Measurements from ENCODE around the gene SPATA21.
"Not testable (repeated sequence)": the region's sequence is repeated elsewhere in the genome, so short reads cannot be mapped to it uniquely, and the experiment has no call there.

SPATA21 gene

GRCh38 chr1:16459352-16459925, 22.2 kb upstream of the SPATA21 start:
- H3K36me3 Mint-ChIP-seq (ENCODE audit: low read depth) = peaks cover 61% of the 10 kb centered on the region
- no peak overlapping the region for H3K27ac Mint-ChIP-seq
- no peaks in the 10 kb centered on the region for H3K4me1 Mint-ChIP-seq
- H3K27me3 Mint-ChIP-seq (ENCODE audit: low read depth) = no peaks in the 10 kb centered on the region
- H3K4me3 Mint-ChIP-seq = no peak overlapping the region
- no peaks in the 10 kb centered on the region for H3K9me3 Mint-ChIP-seq
- TF ChIP-seq, protein P1, sequence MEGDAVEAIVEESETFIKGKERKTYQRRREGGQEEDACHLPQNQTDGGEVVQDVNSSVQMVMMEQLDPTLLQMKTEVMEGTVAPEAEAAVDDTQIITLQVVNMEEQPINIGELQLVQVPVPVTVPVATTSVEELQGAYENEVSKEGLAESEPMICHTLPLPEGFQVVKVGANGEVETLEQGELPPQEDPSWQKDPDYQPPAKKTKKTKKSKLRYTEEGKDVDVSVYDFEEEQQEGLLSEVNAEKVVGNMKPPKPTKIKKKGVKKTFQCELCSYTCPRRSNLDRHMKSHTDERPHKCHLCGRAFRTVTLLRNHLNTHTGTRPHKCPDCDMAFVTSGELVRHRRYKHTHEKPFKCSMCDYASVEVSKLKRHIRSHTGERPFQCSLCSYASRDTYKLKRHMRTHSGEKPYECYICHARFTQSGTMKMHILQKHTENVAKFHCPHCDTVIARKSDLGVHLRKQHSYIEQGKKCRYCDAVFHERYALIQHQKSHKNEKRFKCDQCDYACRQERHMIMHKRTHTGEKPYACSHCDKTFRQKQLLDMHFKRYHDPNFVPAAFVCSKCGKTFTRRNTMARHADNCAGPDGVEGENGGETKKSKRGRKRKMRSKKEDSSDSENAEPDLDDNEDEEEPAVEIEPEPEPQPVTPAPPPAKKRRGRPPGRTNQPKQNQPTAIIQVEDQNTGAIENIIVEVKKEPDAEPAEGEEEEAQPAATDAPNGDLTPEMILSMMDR (IDR thresholded peaks at IDR 0.05; ENCODE audit: unreplicated experiment in 3 of 3) = no peak

DNA sequence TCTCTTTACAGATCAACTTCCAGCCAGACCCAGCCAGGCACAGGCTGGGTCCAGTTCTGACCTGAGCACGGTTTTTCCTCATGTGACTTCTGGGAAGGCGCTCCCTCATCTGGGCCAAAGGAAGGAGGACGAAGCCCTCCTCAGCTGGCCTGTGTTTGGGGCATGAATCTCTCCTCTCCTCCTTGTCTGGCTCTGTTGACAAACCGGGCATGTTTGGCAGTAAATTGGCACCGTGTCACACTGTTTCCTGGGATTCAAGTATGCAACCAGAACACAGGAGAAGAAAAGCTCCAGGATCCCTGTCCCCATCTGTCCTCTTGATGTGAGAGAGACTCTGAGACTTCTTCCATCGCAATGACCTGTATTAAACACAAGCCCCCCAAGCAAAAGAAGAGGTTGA, 21.6 kb upstream of the SPATA21 start:
- TF ChIP-seq, protein P1 (IDR thresholded peaks at IDR 0.05; ENCODE audit: unreplicated experiment in 3 of 3) = no peak
- H3K4me1 Mint-ChIP-seq = no peaks in the 10 kb centered on the region
- no peaks in the 10 kb centered on the region for H3K27me3 Mint-ChIP-seq (ENCODE audit: low read depth)
- peaks cover 60% of the 10 kb centered on the region for H3K36me3 Mint-ChIP-seq (ENCODE audit: low read depth)
- no peak overlapping the region for H3K27ac Mint-ChIP-seq
- H3K4me3 Mint-ChIP-seq = no peak overlapping the region
- H3K9me3 Mint-ChIP-seq = no peaks in the 10 kb centered on the region

- H3K4me1 Mint-ChIP-seq; H3K9me3 Mint-ChIP-seq; H3K27ac Mint-ChIP-seq; H3K4me3 Mint-ChIP-seq; H3K27me3 Mint-ChIP-seq (ENCODE audit: low read depth): not testable (repeated sequence)
- peaks cover 59% of the 10 kb centered on the region for H3K36me3 Mint-ChIP-seq (ENCODE audit: low read depth)
These were observed 18.9 kb upstream of the SPATA21 start for GRCh38 chr1:16456151-16456550.

GRCh38 chr1:16454909-16455308, 17.7 kb upstream of the SPATA21 start:
- not testable (repeated sequence) for H3K9me3 Mint-ChIP-seq; H3K4me1 Mint-ChIP-seq; H3K27ac Mint-ChIP-seq; H3K27me3 Mint-ChIP-seq (ENCODE audit: low read depth); H3K4me3 Mint-ChIP-seq
- H3K36me3 Mint-ChIP-seq (ENCODE audit: low read depth) = peaks cover 58% of the 10 kb centered on the region

DNA sequence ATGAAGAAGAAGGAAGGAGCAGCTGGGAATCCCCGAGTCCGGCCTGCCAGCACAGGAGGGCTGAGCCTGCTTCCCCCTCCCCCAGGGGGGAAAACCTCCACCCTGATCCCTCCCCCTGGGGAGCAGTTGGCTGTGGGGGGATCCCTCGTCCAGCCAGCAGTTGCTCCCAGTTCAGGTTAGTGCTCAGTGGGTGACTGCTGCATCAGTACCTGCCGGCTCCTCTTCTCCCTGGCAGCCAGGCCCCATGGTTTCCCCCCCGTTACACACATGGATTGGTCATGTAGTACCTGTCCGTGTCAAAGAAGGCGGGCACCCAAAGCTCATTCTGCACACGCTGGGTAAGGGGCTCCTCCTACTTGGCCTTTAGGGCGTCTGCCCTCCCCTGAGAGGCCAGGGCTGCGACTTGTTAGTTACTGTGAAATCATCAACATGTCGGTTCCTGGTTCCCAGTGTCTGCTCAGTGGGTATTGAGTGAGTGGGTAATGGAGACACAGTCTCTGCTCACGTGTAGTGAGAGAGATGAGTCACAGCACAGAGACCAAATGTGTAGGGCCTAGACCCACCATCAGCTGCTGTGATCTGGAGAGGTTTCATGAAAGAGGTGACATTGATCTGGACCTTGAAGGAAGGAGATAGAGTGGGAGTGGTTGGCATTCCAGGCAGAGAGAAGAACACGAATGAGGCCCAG, 14.8 kb upstream of the SPATA21 start:
- TF ChIP-seq, protein P1 (IDR thresholded peaks at IDR 0.05; ENCODE audit: unreplicated experiment in 3 of 3) = no peak
- H3K27me3 Mint-ChIP-seq (ENCODE audit: low read depth) = no peaks in the 10 kb centered on the region
- no peak overlapping the region for H3K4me3 Mint-ChIP-seq
- peaks cover 73% of the 10 kb centered on the region for H3K36me3 Mint-ChIP-seq (ENCODE audit: low read depth)
- no peaks in the 10 kb centered on the region for H3K4me1 Mint-ChIP-seq
- H3K27ac Mint-ChIP-seq = no peak overlapping the region
- no peaks in the 10 kb centered on the region for H3K9me3 Mint-ChIP-seq

DNA sequence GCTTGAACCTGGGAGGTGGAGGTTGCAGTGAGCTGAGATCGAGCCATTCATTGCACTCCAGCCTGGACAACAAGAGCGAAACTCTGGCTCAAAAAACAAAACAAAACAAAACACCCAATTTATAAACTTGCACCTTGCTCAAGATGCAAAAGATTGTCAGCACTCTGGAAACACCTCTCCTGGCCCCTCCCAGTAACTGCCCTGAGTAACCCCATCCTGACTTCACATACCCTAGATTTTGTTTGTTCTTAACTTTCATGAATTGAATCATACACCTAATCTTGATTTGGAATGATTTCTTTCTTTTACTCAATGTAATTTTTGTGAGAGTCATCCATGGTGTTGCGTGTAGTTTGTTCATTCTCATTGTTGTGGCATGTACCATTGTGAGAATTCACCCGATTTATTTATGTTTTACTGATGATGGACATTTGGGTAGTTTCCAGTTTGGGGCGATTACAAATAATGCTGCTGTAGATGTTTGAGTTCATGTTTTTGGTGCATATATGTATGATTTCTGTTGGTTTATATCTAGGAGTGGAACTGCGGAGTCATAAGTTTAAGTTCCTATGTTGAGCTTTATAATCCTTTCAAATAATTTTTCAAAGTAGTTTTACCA, 13.7 kb upstream of the SPATA21 start:
- Mint-ChIP-seq H3K36me3 (ENCODE audit: low read depth) (peaks cover 66% of the 10 kb centered on the region), H3K4me3 (no peak overlapping the region), H3K9me3 (no peaks in the 10 kb centered on the region), H3K4me1 (no peaks in the 10 kb centered on the region), H3K27me3 (ENCODE audit: low read depth) (no peaks in the 10 kb centered on the region), H3K27ac (no peak overlapping the region)
- TF ChIP-seq, protein P1 (IDR thresholded peaks at IDR 0.05; ENCODE audit: unreplicated experiment in 3 of 3) = no peak

DNA sequence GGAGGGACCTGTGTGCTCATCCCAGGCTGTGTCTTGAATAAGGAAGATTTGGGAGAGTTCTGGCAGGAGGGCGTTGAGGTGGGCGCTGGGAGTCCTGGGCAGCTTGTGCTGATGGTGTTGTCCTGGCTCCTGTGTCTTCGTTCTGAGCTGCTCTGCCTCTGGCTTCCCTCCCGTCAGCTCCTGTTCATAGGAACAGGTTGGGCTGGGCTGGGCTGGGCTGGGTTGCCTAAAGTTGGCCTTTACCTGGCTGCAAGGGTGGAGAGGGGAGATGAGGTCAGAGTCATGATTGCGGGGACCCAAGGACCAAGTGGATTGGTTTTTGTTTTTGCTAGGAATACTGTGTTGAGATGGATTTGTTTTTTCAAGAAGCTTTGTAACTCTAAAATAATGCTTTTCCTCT, 12.4 kb upstream of the SPATA21 start:
- Mint-ChIP-seq H3K4me1 (no peaks in the 10 kb centered on the region), H3K9me3 (no peaks in the 10 kb centered on the region), H3K4me3 (no peak overlapping the region), H3K27me3 (ENCODE audit: low read depth) (no peaks in the 10 kb centered on the region), H3K27ac (no peak overlapping the region), H3K36me3 (ENCODE audit: low read depth) (peaks cover 61% of the 10 kb centered on the region)
- TF ChIP-seq, protein P1 (IDR thresholded peaks at IDR 0.05; ENCODE audit: unreplicated experiment in 3 of 3) = no peak

Measured in nephron (organoid).